ENCODE measurements around the gene C1QTNF4.
"Not testable (repeated sequence)": the region's sequence is repeated elsewhere in the genome, so short reads cannot be mapped to it uniquely, and the experiment has no call there.

Gene C1QTNF4

DNA sequence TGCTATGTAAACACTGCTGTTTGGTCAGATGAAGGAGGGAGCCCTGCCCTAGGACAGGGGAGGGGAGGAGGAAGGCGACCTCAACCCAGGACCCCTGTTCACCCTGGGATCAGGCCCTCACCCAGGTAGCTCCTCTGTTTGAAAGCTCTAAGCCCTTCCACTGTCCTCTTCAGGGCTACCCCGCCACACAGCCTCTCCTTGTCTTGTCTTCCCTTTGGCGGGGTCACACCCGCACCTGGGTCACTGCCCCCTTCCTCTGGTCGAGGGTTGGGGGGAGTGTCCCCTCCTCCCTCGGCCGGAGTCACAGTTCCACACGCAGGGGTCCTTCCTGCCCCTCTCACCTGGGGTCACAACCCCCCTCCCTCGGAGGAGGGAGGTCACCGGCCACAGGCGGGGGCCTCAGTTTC, 29.3 kb downstream of the C1QTNF4 start:
- DNase-seq: no peak

DNA sequence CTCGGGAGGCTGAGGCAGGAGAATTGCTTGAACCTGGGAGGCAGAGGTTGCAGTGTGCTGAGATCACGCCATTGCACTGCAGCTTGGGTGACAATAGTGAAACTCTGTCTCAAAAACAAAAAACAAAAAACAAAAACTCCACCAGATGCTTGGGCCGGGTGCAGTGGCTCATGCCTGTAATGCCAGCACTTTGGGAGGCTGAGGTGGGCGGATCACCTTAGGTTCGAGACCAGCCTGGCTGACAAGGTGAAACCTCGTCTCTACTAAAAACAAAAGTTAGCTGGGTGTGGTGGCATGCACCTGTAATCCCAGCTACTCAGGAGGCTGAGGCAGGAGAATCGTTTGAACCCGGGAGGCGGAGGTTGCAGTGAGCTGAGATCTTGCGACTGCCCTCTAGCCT, 29.8 kb downstream of the C1QTNF4 start:
- not testable (repeated sequence) for DNase-seq

DNA sequence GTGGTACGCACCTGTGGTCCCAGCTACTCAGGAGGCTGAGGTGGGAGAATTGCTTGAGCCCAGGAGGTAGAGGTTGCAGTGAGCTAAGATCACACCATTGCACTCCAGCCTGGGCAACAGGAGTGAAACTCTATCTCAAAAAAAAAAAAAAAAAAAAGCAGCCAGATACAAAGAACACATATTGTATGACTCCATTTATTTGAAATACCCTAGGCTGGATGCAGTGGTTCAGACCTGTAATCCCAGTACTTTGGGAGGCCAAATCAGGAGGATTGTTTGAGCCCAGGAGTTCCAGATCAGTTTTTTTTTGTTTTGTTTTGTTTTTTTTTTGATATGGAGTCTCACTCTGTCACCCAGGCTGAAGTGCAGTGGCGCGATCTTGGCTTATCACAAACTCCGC, 31.8 kb downstream of the C1QTNF4 start:
- not testable (repeated sequence) for DNase-seq

DNA sequence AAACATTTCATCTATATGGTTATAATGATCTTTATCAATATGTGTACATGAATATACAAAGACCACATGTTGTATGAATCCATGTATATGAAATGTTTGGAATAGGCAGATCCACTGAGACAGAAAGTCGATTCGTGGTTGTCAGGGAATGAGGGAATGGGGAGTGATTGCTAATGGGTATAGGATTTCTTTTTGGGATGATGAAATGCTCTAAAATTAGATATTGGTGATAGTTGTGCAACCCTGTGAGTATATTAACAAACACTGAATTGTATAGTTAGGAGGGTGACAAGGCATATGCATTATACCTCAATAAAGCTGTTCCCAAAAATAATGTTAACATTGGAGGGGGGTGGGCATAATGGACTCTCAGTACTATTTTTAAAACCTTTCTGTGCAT, 33.8 kb downstream of the C1QTNF4 start:
- DNase-seq: no peak

DNA sequence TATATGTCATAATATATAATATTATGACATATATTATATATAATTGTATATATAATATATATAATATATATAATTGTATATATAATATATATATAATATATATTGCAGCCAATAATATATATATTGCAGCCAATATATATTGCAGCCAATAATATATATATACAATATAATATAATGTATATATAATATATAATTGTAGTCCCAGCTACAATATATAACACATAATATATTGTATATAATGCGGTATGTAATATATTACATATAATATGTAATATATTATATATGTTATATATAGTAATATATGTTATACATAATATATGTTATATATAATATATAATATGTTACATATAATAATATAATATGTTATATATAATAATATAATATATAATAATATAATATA, 35.5 kb downstream of the C1QTNF4 start:
- no peak for DNase-seq

DNA sequence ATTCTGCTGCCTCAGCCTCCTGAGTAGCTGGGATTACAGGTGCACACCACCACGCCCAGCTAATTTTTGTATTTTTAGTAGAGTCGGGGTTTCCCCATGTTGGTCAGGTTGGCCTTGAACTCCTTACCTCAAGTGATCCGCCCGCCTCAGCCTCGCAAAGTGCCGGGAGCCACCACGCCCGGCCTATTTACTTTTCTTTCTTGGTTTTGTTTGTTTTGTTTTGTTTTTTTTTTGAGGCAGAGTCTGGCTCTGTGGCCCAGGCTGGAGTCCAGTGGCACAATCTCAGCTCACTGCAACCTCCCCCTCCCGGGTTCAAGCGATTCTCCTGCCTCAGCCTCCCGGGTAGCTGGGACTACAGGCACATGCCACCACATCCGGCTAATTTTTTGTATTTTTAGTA, 37.2 kb downstream of the C1QTNF4 start:
- DNase-seq: not testable (repeated sequence)

DNA sequence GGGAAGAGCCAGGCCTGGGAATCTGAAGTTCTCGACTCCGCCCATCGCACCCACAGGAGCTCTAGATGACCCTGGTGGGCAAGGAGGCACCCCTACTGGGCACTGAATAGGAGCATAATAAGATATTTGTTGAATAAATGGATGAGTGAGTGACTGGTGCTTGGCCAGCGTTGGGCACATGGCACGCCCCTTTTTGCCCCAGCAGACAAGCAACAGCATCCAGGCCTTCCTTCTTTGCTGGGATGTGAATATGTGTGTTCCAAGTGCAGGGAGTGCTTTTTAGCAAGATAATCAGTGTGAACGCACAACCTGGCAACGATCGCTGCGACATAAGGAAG, 40.8 kb downstream of the C1QTNF4 start:
- no peak for DNase-seq

DNA sequence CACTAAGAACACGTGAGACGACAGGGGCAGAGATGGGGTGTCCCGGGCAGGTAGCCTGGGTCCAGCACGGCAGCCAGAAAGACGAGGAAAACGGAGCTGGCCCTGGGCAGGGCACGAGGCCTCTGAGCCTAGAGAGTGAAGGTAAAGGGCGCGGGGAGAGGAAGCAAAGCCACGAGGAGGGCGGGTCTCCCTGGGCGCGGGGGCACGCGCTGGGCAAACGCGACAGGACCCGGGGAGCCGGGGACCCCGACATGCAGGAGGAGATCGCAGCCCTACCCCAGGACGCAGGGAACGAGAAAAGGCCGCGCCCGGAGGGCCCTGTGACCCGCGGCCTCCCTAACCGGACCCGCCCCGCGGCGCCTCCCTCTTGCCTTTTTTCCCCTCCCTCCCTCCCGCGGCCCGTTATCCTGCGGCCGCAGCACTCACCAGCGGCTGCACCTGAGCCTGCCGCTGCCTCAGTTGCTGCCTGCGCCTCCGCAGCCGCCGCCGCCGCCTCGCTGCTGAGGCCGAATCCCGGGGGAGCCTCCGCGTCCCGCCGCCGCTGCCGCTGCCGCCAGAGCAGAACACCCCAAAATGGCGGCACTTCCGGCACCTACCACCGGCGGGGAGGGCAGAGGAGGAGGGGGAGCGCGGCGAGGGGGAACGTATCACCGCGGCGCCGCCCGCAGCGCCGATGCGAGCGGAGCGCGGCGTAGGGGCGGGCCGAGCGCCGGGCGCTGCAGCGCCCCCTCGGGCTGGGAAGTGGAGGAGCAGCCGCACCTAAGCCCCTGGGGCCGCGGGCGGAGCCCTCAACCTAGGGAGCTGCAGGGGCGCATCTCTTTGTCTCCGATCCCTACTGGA, 41.4 kb downstream of the C1QTNF4 start, which contains the start of gene CELF1:
Gene CELF1 (minus strand): TSS at position 567 of the 840 bp plus-strand sequence. CDS start 53,609 bp downstream, outside the sequence.
- peak; percentile 79 to 88 (median 86) for DNase-seq

DNA sequence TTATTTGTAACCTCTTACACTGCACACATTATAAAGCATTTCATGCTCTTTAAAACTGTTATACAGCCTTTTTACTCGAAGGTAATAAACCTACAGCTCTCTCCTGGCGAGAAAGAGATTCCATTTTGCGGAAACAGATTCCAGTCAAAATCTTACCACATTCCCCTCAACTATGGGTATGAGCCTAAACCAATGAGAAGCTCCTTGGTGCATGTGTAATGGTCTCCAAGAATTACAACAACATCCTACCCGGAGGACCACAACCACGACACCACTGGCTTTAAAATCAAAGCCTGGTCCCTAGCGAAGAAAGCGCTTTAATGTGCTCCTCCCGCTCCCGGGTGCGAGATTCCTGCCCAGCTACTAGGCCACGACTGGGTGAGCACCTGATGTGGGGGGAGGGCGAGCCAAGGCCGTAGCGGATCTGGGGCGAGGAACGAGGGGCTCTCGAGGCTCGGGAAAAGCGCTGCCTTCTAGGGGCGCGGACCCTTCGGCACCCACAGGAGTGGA, 42.1 kb downstream of the C1QTNF4 start:
- no peak for DNase-seq

DNA sequence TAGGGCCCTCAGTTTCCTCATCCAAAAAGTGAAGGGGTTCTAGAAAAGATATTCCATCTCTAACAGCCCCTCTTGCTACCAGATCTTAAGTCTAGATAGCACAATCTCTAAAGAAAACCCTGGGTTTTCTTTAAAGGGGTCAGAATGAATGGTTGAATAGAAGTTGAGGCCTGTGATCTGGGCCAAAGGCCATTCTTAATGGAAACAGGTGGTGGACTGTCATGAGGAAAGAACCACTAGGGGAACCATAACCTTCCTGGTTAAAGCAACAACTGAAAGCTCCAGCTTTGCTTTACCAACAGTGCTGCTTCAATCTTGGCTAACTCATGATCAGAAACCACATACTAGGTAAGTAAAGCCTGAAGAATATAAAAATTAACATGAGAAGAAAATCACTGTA, 43.1 kb downstream of the C1QTNF4 start:
- no peak for DNase-seq

DNA sequence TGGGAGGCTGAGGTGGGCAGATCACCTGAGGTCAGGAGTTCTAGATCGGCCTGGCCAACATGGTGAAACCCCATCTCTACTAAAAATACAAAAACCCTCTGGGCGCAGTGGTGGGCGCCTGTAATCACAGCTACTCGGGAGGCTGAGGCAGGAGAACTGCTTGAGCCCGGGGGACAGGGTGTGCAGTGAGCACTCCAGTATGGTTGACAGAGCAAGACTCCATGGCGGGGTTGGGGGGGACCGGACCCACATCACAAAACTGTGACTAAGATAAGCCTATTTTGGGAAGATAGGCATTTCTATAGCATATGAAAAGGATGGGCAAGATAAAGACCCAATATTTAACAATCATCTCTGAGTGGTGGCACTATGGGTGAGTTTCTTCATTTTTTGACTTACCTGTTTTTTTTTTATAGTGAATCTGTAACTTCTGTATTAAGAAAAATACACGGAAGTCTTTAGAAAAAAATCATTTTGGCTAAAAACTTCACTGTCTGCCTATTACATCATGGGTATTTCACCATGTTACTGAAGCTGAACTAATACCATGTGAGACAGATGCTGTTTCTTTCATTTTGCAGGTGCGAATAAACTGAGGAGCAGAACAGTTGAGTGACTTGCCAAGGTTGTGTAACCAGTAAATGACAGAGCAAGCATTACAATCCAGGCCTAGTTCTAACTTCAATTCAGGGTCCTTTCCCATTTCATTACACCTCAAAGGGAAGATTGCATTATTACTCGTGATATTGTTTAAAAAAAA, 43.7 kb downstream of the C1QTNF4 start:
- no peak for DNase-seq

DNA sequence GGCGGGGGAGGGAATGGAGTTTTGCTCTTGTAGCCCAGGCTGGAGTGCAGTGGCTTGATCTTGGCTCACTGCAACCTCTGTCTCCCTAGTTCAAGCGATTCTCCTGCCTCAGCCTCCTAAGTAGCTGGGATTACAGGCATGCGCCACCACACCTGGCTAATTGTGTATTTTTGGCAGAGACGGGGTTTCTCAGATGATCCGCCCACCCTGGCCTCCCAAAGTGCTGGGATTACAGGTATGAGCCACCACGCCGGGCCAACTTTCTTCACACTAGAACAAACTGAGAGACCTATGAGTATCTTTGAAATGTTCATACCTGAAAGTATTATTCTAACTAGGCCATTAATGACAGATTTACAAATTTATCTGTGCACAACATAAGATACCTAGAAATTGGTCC, 47.9 kb downstream of the C1QTNF4 start:
- DNase-seq: not testable (repeated sequence)

DNA sequence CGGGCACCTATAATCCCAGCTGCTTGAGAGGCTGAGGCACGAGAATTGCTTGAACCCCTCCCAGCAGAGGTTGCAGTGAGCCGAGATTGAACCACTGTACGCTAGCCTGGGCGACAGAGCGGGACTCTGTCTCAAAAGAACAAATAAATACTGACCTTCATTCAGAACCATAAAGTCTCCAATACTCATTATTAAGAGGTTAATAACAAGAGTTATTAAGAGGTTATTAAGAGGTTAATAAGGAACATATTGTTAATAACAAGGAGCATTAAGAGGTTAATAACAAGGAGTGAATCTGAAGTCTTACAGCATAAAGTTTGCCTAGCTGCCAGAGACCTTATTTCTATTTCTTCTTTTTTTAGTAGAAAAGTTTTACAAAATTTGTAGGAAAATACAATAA, 48.9 kb downstream of the C1QTNF4 start:
- DNase-seq: no peak

DNA sequence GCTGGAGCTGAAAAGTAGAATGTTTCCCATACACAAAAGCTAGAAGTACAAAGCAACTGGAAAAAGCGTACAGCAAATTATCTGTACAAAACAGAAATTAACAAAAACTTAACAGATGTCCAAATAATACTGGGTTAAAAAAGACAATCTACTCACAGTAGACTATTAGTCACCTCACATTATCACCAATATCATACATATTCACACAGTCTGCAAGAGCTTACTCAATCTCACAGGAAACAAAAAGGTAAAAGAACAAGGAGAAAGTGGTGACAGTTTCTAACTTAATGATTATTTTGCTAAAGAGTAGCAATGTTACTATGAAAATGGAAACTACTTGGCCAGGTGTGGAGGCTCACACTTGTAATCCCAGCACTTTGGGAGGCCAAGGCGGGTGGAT, 53.1 kb downstream of the C1QTNF4 start:
- DNase-seq: no peak

DNA sequence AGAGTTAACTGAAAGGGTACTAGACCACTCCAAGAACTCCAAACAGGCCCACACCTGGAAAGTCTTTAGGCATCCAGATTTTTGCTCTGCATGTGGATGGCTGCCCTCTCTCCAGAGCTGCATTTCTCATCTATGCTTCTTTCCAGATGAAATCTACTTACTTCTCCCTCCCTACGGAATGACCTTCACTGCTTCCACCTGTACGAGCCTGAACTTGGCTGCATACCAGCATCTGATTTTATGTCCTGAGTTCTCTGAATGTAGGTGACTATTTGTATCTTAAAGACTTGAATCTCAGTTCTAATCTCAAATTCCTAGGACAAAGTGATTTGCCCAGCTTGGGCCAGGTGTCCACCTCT, 54.6 kb downstream of the C1QTNF4 start:
- no peak for DNase-seq
